Upper lobe of left lung (tissue), 4 donors: ENCODE results near the gene ARID1B.

Experiments
- CTCF ChIP-seq, 6 experiments: fragments of 450-650 bp in 4 of 6; fragments of 200-600 bp in 2 of 6; sonication (generic) in 2 of 6; IDR thresholded peaks; one replicate each; pipeline ENCODE4 v1.5.1; 2016 to 2019; ENCODE audit warnings: antibody characterized with exemption in 6 of 6
- EP300 ChIP-seq, 4 donors: sonication (generic); formaldehyde crosslinking; IDR thresholded peaks; one replicate each; pipeline ENCODE4 v1.5.1; 2017; ENCODE audit warnings: antibody characterized with exemption in 4 of 4, control low read depth in 2 of 4
- POLR2A ChIP-seq, 4 donors: fragments of 450-650 bp; IDR thresholded peaks; one replicate each; pipeline ENCODE4 v1.5.1; 2016 to 2017; ENCODE audit warnings: antibody characterized with exemption in 4 of 4, mild to moderate bottlenecking in 2 of 4
- POLR2AphosphoS5 ChIP-seq, 2 donors: sonication (generic); formaldehyde crosslinking; IDR thresholded peaks; one replicate each; pipeline ENCODE4 v1.5.1; 2017; ENCODE audit warnings: antibody characterized with exemption in 2 of 2

DNA sequence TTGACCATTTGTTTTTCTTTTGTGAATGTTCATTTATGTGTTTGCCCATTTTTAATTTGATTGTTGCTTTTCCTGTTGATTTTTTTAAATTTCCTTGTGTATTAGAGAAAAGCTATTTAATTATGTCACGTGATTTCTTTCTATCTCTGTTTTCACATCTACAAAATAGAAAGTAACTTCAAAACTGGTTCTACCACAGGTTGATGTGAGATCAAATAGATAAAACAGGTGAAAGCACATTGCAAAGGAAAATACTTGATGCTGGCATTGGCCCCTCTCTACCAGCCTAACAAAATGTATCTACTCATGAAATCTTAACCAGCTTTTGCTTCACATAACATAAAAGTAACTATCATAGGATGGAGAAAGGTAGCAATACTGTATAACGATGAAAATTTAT, 416.9 kb downstream of the ARID1B start:
- TF ChIP-seq CTCF (IDR thresholded peaks at IDR 0.05), result no peak
- no peak for TF ChIP-seq EP300 (IDR thresholded peaks at IDR 0.05)
- no peak for TF ChIP-seq POLR2AphosphoS5 (IDR thresholded peaks at IDR 0.05)
- no peak for TF ChIP-seq POLR2A (IDR thresholded peaks at IDR 0.05)
